GM19463 (cell line): ENCODE data around the gene SNX30.
"Not testable (repeated sequence)": the region's sequence is repeated elsewhere in the genome, so short reads cannot be mapped to it uniquely, and the experiment has no call there.

ENCODE experiments used
- ATAC-seq: cut with Tn5 transposase; IDR thresholded peaks from one replicate; pipeline ENCODE4 v1.9.1; 2021; ENCODE audit warnings: mild to moderate bottlenecking, moderate library complexity; ENCODE audit not compliant: unreplicated experiment

The SNX30 gene, protein sequence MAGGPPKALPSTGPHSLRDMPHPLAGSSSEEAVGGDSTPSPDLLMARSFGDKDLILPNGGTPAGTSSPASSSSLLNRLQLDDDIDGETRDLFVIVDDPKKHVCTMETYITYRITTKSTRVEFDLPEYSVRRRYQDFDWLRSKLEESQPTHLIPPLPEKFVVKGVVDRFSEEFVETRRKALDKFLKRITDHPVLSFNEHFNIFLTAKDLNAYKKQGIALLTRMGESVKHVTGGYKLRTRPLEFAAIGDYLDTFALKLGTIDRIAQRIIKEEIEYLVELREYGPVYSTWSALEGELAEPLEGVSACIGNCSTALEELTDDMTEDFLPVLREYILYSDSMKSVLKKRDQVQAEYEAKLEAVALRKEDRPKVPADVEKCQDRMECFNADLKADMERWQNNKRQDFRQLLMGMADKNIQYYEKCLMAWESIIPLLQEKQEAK

DNA sequence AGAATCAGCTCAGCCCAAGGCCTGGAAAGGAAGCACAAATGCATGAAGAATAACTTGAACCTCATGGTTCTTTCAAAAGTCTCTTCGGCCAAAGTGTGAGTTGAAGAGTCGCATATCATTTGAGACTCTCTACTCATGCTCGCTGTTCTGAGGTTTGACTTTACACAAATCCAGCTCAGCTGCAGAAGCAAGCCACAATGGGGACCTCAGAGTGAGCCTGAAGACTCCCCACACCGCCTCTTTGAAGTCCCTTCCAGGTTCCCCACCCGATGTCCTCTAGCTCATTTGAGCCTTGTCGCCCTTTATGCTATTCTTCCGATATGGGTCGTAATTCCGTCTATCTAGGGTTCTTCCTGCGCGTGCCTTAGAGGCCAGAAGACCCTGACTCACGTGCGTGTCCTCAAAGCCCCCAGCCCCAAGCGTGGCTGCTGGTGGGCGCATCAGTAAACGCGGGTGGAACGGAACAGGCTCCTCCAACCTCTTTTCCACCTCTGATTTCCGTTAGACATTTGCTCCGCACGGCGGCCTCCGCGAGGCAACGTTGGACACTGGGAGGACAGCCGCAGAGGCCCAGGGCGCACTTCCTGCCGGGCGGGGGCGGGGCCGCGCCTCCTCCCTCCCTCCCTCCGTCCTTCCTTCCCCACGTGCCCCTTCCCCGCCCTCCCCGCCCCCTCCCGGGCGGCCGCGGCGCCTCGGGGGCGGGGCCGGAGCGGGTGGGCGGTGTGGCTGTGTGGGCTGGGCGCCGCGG, at the start of gene SNX30:
SNX30 (plus strand) TSS at position 745 of the 748 bp plus-strand sequence. CDS start 242 bp downstream, outside the sequence.
- peak; percentile 84 for ATAC-seq

DNA sequence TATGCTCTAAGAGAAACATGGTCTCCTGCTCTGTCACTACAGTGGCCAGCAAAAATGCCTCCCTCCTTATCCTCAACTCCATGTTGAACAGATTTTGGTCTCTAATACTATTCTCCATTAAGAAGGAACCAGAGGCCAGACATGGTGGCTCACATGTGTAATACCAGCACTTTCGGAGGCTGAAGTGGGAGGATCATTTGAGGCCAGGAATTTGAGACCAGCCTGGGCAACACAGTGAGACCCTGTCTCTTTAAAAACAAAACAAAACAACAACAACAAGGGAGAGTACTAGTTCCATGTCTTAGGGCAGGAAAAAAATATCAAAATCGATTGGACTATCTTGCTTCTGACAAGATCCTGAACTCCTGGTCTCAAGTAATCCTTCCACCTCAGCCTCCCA, 47.3 kb upstream of the SNX30 start:
- no peak for ATAC-seq

DNA sequence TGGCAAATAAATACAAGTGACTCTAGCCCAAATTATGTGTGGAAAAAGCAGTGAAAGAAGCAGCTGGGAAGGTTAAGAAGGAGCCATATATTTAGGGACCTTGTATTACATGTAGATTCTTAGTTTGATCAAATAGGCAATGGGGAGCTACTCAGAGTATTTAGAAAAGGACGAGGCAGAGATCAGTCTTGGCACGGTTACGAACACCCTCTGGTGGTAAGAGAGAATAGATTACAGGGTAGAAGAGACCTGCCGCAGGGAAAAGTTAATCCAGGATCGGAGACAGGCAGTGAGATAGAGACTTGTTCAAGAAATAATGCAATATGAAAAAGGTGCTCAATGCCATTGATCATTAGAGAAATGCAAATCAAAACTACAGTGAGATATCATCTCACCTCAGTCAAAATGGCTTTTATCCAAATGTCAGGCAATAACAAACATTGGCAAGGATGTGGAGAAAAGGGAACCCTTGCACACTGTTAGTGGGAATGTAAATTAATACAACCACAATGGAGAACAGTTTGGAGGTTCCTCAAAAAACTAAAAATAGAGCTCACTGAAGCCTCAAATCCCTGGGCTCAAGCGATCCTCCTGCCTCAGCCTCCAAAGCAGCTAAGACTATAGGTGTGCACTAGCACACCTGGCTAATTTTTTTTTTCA, 44.7 kb upstream of the SNX30 start:
- ATAC-seq, result no peak

DNA sequence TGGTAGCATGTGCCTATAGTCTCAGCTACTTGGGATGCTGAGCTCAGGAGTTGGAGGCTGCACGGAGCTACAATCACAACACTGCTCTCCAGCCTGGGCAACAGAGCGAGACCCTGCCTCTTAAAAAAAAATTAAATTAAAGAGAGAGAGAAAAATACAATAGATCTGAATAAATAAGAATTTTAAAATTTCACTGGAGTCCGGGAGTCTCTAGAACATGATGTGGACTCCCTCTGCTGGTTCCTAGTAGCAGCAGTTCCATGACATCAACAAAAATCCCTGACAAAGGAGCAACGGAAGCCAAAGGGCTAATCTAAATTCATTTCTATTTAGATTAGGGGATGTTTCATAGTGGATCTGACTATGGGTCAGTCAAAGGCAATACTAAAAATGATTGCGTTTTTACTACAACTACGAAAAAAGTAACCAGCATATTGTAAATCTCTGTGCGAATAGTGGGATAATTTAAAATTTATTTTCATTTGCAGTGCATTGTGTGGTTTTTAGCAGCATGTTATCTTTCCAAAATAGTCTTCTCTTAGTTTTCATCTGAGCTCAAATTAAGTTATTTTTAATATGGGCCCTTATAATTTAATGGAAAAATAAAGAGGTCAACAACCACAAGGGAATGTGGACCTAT, 39.4 kb upstream of the SNX30 start:
- ATAC-seq, result no peak

DNA sequence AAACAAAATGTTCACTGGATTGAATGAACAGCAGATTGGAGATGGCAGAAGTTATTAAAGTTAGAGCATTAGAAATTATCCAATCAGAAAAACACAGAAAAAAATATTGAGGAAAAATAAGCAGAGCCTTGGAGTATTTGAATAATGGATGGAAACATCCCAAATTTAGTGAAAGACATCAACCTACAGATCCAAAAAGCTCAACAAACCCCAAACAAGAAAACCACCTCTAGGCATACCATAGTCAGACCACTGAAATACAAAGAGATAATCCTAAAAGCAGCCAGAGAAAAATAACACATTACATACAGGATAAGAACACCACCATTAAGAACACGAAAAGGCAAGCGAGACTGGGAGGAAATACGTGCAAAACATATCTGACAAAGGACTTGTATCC, 37.9 kb upstream of the SNX30 start:
- ATAC-seq, result no peak

DNA sequence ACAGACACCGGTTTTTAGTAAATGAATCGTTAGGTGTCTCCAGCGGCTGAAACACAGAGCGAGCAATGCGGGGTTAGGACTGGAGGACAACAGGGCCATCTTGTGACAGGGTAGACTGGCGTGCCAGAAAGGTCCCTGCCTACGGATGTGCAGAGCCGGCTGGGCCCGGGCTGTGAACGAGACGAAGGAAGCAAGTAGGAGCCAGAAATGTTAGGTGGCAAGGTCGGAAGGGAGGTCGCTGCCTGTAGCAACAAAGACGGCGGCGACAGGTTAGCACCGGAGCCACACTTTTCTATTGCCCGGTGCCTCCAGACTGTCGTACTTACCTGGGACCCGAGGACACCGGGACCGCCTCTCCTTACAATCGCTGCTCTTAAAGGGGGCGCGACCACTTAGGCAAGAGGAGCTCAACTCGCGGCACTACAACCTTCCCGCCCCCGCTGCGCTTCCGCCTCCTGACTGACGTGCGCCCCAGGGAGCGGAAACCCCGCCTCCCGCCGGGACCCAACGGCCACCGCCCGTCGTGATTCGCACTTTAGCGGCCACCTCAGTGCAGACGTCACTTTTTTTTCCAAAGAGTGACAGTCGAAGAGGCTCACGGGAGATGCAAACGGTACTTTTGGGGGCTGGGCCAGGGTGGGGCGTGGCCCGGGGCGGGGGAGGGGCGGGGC, 32.8 kb upstream of the SNX30 start, which contains the start of gene INIP:
INIP (minus strand) TSS at position 457 of the 671 bp plus-strand sequence. CDS start 1,632 bp downstream, outside the sequence.
- ATAC-seq, result peak; percentile 97

DNA sequence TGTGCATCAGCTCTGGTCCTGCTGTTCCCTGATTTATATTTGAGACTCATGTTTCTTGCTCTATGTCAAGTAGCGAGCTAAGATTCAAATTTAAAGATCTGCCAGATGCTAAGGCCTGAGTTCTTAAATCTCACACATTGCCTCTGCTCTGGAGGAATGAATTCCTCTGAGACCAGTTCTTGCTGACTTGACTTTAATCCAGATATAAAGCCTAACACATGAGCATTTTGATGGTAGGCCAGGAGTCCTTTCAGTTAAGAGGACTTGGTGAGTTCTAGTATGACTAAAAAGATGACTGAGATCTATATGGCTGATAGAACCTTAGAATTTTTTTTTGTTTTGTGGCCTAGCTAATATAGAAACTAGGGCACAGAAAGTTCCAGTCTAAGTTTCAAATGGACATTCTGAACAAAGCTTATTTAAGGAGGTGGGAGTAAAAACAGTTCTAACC, 31.3 kb upstream of the SNX30 start:
- no peak for ATAC-seq

DNA sequence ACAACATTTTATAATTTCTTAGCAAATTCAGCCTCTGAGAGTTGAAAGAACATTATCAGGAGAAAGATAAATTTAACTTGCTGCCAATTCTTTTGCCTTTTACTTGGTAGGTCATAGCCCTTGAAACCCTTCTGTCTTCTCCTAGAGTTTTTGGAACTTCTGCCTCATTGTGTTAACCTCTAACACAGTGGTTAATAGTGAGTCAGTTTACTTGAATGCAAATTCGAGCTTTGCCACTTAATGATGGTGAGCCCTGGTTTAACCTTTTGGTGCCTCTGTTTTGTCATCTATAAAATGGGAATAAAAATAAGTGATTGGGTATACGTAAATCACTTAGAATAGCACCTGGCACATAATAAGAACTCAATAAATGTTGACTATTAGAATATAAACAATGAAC, 30.9 kb upstream of the SNX30 start:
- ATAC-seq, result no peak

DNA sequence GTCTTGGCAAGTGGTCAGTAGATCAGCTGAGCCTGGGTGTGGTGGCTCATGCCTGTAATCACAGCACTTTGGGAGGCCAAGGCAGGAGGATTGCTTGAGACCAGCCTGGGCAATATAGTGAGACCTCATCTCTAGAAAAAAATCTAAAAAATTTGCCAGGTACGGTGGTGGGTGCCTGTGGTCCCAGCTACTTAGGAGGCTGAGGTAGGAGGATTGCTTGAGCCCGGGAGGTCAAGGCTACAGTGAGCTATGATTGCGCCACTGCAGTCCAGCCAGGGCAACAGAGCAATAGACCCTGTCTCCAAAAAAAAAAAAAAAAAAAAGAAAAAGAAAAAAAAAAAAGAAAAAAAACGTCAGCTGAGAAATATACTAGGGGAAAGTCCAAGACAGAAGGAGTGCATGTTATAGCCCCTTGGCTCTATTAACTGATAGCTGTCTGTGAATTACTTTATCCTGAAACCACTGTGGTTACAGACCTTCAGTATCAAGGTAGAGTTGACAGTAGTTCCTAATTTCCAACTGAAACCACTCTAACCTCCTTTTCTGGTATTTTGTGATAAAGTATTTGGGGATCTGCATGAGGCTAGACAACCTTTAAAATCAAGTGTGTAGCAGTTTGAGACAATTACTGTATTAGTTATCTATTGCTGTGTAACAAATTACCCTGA, 30.3 kb upstream of the SNX30 start:
- no peak for ATAC-seq

DNA sequence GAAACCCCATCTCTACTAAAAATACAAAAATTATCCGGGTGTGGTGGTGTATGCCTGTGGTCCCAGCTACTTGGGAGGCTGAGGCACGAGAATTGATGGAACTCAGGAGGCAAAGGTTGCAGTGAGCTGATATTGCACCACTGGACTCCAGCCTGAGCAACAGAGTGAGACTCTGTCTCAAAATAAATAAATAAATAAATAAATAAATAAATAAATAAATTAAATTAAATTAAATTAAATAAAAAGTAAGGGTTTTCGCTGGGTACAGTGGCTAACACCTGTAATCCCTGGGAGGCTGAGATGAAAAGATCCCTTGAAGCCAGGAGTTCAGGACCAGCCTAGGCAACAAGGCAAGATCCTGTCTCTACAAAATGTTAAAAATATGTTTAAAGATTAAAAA, 27.8 kb upstream of the SNX30 start:
- ATAC-seq, result not testable (repeated sequence)

DNA sequence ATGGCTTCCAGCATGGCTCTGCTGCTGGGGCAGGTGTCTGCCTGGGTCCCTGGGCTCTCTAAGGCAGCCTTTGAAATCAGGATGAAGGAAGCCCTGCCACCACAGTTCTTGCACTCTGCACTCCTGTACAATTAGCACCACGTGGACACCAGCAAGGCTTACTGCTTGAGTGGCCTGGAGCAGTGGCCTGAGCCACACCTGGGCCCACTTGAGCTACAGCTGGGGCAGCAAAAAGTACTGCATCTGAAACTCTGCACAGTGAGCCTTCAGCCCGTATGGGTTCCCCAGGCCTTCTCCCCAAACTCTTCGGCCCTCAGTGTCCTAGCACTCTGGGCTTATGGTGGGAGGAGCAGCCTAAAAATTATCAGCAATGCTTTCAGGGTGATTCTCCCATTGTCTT, 24.6 kb upstream of the SNX30 start:
- no peak for ATAC-seq

DNA sequence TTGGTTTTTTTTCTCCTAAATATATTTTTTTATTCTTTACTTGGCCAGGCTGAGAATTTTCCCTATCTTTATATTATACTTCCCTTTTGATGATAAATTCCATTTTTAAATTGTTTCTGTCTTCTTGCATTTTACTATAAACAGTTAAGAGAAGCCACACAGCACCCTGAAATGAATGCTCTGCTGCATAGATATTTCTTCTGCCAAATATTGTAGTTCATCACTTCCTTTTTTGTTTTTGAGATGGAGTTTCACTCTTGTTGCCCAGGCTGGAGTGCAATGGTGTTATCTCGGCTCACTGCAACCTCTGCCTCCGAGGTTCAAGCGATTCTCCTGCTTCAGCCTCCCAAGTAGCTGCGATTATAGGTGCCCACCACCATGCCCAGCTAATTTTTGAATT, 24.1 kb upstream of the SNX30 start:
- no peak for ATAC-seq

DNA sequence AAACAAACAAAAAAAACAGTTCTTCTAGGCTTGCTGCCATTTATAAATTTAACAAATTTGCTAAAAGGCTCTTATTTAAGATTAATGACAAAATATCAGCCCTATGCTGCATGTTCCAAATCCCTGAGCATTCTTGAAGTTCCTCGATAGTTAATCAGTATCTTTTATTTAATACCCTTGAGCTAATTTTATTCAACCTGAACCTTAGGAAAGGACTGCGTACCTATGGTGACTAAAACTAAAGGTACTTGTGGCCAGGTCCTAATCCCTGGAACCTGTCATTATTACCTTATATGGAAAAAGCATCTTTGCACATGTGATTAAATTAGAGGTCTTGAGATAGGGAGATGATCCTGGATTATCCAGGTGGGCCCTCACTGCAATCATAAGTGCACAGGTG, 22.2 kb upstream of the SNX30 start:
- ATAC-seq, result no peak

DNA sequence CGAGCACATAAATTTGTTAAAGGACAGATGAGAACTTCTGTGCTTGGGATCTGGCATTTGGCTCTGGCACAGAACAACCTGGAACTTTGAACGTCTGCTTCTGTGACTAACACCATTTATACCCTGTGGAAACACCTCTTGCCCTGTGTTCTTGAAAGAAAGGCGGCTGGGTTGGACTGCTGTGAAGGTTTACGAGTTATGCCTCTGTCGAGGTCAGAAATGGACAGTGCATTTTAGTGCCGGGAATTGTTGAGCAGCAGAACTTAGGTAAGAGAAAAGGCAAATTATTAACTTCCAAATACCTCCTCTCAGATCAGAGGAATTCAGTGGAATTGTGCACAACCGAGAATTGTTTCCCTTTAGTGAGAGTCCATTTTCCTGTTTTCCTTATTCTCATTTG, 18.6 kb upstream of the SNX30 start:
- ATAC-seq, result no peak

DNA sequence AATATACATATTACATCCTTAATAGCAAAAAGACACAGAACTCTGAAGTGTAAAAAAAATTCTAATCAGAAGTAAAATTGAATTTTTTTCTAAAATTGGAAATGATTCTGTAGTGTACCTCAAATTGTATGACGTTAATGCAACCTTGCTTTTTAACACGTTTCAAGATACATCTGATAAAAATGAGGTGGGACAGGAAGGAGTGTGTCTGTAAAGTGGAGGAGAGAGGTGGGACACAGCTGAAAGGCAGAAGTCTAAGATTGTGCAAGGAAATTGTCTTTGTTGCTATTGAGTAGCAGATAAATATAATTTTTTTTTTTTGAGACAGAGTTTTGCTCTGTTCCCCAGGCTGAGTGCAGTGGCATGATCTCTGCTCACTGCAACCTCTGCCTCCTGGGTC, 15.7 kb upstream of the SNX30 start:
- ATAC-seq, result no peak

DNA sequence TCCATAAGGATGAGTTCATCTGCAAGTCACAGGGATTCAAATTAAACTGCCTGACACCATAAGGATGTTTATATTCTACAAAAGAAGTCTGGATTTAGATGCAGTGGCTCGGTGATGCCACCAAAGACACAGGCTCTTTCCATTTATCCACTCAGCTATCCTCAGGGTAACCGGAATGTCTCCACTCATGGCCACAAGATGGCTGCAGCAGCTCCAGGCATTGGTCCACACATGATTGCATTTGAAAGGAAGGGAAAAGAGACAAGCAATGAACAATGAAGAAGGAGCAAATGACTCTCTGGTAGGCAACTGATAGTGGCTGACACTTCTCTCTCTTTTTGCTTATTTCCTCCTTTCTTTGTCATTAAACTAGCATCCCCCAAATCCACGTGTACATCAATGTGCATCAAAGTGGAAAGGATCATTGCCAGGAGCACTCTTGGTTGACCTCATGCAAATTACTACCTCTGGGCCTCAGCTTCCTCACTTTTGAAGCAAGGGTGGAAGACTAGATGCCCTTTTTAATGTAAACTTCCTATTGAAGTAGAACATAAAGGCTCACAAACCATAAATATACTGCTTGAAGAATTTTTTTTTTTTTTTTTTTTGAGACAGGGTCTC, 7.2 kb upstream of the SNX30 start:
- no peak for ATAC-seq

DNA sequence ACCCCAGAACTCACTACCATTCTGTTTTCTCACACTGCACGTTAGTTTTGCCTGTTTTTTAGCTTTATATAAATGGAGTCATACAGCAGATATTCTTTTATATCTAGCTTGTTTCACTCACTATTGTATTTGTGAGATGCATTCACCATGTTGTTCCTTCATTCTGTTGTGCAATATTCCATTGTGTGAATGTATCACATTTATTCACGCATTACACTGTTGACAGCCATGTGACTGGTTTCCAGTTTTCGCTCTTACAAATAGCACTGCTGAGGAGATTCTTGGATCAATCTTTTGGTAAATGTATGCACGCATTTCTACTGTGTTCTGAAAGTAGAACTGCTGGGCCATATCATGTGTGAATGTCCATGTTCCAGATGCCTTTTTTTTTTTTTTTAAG, 6.4 kb upstream of the SNX30 start:
- ATAC-seq, result no peak

DNA sequence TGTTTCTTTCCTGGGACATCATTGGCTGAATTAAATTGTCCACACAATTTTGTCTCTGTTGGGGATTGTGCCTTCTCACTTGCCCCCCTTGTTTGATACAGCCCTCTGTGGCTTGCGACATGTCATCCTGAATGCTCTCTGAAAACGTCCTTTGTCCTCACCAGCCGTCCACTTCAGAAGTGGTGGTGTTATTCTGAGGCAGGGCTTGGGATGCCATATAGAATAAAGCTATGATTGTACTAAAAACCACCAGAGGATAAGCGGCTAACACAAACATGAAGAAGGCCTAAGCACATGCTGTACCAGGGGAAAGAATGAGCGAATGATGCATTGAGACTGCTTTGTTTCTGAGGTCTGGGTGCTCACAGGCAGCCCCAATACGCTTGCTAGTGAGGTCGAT, 3.5 kb upstream of the SNX30 start:
- ATAC-seq, result no peak

DNA sequence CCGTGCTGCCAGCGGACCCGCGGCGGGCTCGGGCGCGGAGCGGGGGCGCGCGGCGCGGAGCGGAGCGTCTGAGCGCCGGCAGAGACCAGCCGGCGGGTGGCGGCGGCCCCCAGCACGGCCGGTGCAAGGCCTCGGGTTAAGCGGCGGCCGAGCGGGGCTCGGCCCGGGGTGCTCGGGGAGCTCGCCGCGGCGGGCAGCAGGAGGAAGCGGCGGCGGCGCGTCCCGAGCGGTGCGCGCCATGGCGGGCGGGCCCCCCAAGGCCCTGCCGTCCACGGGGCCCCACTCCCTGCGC, 150 bp downstream of the SNX30 start:
- no peak for ATAC-seq
